ENCODE measurements around the gene PTMS.

Gene PTMS

GRCh38 chr12:6782850-6783566, 16.8 kb downstream of the PTMS start:
- DNase-seq: no peak
- in situ Hi-C loops (cut with HindIII; ENCODE audit: low pct_ligation_motif_present, low pct_unique_long_range_greater_than_20kb, low sequenced_read_pairs): no loop called here

GRCh38 chr12:6783828-6784227, 17.7 kb downstream of the PTMS start:
- DNase-seq: no peak
- in situ Hi-C loops (cut with HindIII; ENCODE audit: low pct_ligation_motif_present, low pct_unique_long_range_greater_than_20kb, low sequenced_read_pairs): no loop called here

DNA sequence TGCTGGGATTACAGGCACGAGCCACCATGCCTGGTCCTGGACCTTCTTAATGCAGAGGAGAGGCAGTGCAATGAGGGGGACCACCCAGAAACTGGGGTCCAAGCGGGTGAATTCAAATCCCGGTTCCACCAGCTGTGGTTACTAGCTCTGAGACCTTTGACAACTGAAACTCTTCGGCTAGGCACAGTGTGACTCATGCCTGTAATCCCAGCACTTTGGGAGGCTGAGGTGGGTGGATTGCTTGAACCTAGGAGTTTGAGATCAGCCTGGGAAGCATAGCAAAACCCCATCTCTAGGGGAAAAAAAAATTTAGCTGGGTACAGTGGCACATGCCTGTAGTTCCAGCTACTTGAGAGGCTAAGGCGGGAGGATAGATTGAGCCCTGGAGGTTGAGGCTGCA, 18.1 kb downstream of the PTMS start:
- in situ Hi-C loops (cut with HindIII; ENCODE audit: low pct_ligation_motif_present, low pct_unique_long_range_greater_than_20kb, low sequenced_read_pairs): no loop called here
- DNase-seq: no peak

DNA sequence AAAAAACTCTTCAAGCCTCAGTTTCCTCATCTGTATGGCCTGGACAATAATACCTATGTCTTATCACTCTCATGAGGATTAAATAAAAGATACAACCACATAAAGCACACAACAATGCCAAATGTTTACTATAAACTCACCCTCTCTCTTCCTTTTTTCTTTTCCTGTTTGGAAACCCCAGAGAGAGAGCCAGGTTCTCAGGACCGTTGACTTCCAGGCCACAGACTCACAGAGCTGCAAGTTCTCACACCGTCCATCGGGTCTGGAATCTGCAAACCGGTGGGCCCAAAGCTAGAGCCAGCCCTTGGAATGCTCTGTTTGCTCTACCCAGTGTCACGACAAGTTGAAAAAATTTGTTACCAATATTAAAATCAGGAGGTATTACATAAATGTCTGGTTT, 18.6 kb downstream of the PTMS start:
- no peak for DNase-seq
- in situ Hi-C loops (cut with HindIII; ENCODE audit: low pct_ligation_motif_present, low pct_unique_long_range_greater_than_20kb, low sequenced_read_pairs): no loop called here

DNA sequence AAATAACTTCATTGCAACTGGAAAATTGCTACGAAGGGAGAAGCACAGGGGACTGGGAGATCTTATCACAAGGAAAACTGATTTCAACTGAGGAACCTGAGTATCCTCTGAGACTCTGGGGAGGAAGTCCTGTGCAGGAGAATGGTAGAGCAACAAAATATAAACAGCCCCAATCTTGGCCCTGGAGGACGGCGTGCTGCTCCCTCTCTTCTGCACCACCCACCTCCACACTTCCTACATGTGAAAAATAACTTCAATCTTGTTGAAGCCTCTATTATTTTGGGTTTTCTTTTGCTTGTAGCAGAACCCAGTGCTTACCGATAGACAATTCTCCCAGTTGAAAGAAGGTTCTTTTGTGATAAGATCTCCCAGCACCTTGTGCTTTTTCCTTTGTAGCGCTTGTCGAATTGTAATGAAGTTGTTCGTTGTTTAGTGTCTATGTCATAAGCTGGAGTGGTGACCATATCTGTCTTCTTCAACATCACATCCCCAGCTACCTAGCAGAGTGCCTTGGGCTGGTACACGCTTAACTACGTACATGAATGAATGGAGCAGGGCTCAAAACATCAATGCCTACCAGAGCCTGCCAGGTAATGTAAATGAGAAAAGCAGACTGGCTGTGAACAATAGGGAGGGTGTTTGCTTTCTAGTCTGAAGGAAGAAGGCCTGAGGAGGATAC, 20.4 kb downstream of the PTMS start:
- DNase-seq: no peak
- in situ Hi-C loops (cut with HindIII; ENCODE audit: low pct_ligation_motif_present, low pct_unique_long_range_greater_than_20kb, low sequenced_read_pairs): no loop called here

DNA sequence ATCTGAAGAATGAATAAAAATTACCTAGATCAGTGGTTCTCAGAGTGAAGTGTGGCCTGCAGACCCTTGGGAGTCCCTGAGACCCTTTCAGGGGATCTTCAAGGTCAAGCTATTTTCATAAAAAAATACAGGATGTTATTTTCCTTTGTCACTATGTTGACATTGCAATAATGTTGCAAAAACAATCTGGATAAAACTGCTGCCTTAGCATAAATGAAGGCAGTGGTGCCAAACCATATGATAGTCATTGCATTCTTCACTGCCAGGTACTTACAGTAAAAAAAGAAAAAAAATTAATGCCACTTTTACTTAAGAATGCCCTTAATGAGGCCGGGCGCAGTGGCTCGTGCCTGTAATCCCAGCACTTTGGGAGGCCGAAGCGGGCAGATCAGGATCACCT, 21.1 kb downstream of the PTMS start:
- in situ Hi-C loops (cut with HindIII; ENCODE audit: low pct_ligation_motif_present, low pct_unique_long_range_greater_than_20kb, low sequenced_read_pairs): no loop called here

DNA sequence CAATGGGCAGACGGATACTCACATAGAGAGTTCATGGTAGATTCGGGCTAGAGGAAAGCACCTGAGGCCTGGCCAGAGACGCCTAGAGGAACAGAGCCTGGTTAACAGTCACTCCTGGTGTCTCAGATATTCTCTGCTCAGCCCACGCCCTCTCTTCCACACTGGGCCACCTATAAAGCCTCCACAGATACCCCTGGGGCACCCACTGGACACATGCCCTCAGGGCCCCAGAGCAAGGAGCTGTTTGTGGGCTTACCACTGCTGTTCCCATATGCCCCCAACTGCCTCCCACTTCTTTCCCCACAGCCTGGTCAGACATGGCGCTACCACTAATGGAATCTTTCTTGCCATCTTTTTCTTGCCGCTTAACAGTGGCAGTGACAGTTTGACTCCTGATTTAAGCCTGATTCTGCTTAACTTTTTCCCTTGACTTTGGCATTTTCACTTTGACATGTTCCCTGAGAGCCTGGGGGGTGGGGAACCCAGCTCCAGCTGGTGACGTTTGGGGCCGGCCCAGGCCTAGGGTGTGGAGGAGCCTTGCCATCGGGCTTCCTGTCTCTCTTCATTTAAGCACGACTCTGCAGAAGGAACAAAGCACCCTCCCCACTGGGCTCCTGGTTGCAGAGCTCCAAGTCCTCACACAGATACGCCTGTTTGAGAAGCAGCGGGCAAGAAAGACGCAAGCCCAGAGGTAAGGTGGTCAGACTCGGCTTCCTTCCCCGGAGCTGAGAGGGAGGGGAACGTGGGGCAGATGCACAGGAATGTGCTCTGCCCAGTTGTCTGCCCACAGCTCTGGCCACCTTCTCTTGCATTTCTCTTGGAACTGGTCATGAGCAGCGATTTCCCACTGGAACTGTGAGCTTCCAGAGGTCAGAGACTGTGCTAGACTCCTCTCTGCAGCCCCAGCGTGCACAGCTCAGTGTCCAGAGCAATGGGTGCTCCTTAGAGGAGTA, 23.1 kb downstream of the PTMS start, which contains the start of gene CD4:
TSS of gene CD4 (plus strand) at position 557 of the 953 bp plus-strand sequence. CDS start 10,611 bp downstream, outside the sequence.
- in situ Hi-C loops (cut with HindIII; ENCODE audit: low pct_ligation_motif_present, low pct_unique_long_range_greater_than_20kb, low sequenced_read_pairs): no loop called here
- DNase-seq: no peak

More for the DNA sequence above, 21.1 kb downstream of the PTMS start:
- no peak for DNase-seq

- no peak for DNase-seq
Observed at GRCh38 chr12:6790496-6791150, 24.5 kb downstream of the PTMS start.

DNA sequence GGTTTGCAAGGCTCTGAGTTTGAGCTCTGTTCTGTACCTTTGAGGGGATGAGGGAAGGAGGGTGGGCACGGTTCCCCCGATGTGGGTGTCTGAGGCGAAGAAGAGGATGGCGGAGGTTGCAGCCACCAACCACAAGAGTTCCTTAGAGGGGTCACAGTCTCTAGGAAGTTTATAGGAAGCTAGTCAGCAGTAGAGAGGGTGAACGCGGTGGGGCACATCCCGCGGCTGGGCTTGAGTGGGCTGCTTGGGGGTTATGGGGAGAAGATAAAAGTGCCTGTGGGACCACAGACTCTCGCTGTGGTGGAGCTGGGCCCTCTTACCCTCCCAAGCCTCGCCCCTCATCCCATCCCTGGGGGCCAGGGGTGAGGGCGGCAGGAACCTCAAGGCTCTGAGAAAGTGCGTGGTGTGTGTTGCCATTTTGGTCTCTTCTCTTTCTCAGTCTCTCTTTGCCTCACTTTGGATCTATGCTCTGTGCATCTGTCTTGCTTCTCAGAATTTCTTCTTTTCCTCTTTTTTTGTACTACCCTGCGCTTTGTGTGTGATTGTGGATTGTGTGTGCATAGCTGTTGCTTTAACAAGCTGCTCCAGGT, 25.9 kb downstream of the PTMS start:
- in situ Hi-C loops (cut with HindIII; ENCODE audit: low pct_ligation_motif_present, low pct_unique_long_range_greater_than_20kb, low sequenced_read_pairs): no loop called here
- DNase-seq: no peak

More at GRCh38 chr12:6790496-6791150, 24.5 kb downstream of the PTMS start:
- in situ Hi-C loops (cut with HindIII; ENCODE audit: low pct_ligation_motif_present, low pct_unique_long_range_greater_than_20kb, low sequenced_read_pairs): no loop called here

GRCh38 chr12:6792522-6793201, 26.5 kb downstream of the PTMS start:
- no peak for DNase-seq

GRCh38 chr12:6795088-6795487, 28.9 kb downstream of the PTMS start:
- DNase-seq: no peak
- in situ Hi-C loops (cut with HindIII; ENCODE audit: low pct_ligation_motif_present, low pct_unique_long_range_greater_than_20kb, low sequenced_read_pairs): no loop called here

More at GRCh38 chr12:6792522-6793201, 26.5 kb downstream of the PTMS start:
- in situ Hi-C loops (cut with HindIII; ENCODE audit: low pct_ligation_motif_present, low pct_unique_long_range_greater_than_20kb, low sequenced_read_pairs): no loop called here

DNA sequence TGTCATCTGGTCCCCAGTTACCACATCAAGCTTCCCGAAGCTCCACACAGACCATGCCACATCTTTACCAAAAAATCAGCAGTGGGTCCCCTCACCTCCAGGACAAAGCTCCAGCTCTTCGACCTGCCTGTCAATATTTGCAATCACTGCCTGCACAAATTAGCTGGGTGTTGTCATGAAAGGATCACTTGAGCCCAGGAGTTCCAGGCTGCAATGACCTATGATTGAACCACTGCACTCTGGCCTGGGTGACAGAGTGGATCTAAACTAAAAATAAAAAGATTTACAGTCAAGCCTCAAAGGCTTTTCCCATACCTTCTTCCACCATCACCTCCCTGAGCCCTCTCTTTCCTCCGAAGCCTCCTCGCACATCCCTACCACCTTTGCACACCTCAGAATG, 30.4 kb downstream of the PTMS start:
- in situ Hi-C loops (cut with HindIII; ENCODE audit: low pct_ligation_motif_present, low pct_unique_long_range_greater_than_20kb, low sequenced_read_pairs): no loop called here
- no peak for DNase-seq

GRCh38 chr12:6799147-6799546, 33.0 kb downstream of the PTMS start:
- no peak for DNase-seq
- in situ Hi-C loops (cut with HindIII; ENCODE audit: low pct_ligation_motif_present, low pct_unique_long_range_greater_than_20kb, low sequenced_read_pairs): no loop called here

DNA sequence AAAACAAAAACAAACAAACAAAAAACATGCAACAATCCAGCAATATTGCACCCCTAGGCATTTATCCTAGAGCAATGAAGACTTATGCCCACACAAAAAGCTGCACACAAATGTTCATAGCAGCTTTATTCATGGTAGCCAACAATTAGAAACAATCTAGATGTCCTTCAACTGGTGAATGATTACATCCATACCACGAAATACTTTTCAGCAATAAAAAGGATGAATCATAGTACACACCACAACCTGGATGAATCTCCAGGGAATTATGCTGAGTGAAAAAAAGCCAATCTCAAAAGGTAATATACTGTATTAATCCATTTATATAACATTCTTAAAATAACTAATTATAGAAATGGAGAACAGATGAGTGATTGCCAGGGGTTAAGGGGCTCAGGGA, 41.0 kb downstream of the PTMS start:
- peak; percentile 40 for DNase-seq
- in situ Hi-C loops (cut with HindIII; ENCODE audit: low pct_ligation_motif_present, low pct_unique_long_range_greater_than_20kb, low sequenced_read_pairs): no loop called here

DNA sequence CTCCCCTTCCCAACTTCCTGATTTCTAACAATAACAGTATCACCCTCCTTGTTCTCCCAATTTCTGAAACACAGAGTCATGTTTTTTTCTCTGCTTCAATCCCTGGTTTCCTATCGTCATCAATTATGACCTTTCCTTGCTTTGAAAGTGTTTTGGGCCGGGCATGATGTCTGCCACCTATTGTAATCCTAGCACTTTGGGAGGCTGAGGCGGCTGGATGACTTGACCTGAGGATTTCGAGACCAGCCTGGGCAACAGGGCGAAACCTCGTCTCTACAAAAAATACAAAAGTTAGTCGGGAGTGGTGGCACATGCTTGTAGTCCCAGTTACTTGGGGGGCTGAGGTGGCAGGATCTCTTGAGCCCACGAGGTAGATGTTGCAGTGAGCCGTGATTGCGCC, 42.9 kb downstream of the PTMS start:
- in situ Hi-C loops (cut with HindIII; ENCODE audit: low pct_ligation_motif_present, low pct_unique_long_range_greater_than_20kb, low sequenced_read_pairs): no loop called here
- DNase-seq: no peak

DNA sequence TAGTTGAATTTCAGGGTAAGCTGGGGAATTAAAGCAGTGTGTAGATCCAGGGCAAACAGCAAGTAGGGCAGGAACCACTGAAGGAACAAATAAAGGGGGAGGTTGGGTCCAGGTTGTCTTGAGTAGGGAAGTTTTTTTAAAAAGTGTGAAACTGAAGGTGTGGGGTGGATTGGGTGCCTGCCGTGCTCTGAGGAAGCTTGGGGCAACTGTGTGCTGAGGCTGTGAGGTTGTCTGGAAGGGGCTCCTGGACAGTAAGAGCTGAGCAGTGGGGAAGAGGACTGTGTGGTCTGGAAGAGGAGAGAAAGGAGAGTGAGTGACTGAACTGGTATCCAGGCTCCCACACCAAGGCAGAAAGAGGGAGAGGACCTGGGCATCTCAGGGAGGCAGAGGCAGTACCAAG, 44.6 kb downstream of the PTMS start:
- in situ Hi-C loops (cut with HindIII; ENCODE audit: low pct_ligation_motif_present, low pct_unique_long_range_greater_than_20kb, low sequenced_read_pairs): no loop called here

DNA sequence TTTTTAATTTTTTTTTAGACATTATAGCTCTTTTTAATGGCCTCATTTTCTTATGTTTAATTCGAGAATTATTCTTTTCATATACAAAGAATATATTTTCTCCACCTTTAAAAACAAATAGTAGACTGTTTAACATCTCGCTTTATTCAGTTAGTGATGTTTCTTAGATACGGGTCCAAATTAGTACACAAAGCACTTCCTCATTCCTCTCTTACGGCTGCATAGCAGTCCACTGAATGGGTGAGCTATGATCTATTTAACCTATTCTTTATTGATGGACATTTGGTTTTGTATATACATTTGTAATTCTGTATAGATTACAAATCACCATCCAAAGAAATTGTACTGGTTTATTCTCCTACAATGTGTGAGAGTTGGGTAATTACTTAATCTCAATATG, 47.2 kb downstream of the PTMS start:
- no peak for DNase-seq
- in situ Hi-C loops (cut with HindIII; ENCODE audit: low pct_ligation_motif_present, low pct_unique_long_range_greater_than_20kb, low sequenced_read_pairs): no loop called here

More for the DNA sequence above, 44.6 kb downstream of the PTMS start:
- DNase-seq: no peak

- DNase-seq: no peak
- in situ Hi-C loops (cut with HindIII; ENCODE audit: low pct_ligation_motif_present, low pct_unique_long_range_greater_than_20kb, low sequenced_read_pairs): no loop called here
Observed at GRCh38 chr12:6816598-6816997, 50.4 kb downstream of the PTMS start.

Data from ACHN (cell line).